Measurements from ENCODE around the gene ANKRD35. TPM values are rescaled to one million over a fixed set of nuclear protein-coding genes. Genes with fewer than 3 reads are reported as not detected.
A peak's percentile ranks its signal among the peaks of the same experiment; 100 is the strongest.

ANKRD35 gene
- polyA plus RNA-seq, 1 donor (not counting 4 experiments of a cell fraction or from before 2014, with no cell fraction given) = 0.46 TPM

- peak overlapping the region in 2 of 3 experiments; percentile 46 to 69 for H3K4me3 ChIP-seq (ENCODE audit: control insufficient read depth in 2 of 3, extremely low read depth in 1 of 3, insufficient read depth in 2 of 3, low read depth in 1 of 3, low read length in 3 of 3)
These were observed 6.2 kb upstream of the ANKRD35 start for GRCh38 chr1:145891587-145892485.

GRCh38 chr1:145891143-145891542 lies 5.5 kb upstream of the ANKRD35 start:
- peaks cover 30% of the 10 kb centered on the region for H3K4me1 ChIP-seq (ENCODE audit: control insufficient read depth, extremely low read depth, insufficient read depth, low read length)
- H3K36me3 ChIP-seq (ENCODE audit: control insufficient read depth in 2 of 2, extremely low read depth in 1 of 2, insufficient read depth in 2 of 2, low read length in 2 of 2) = peaks cover 0 to 1% of the 10 kb centered on the region in 2 experiments
- peak overlapping the region in 1 of 3 experiments; percentile 46 for H3K4me3 ChIP-seq (ENCODE audit: control insufficient read depth in 2 of 3, extremely low read depth in 1 of 3, insufficient read depth in 2 of 3, low read depth in 1 of 3, low read length in 3 of 3)
- no peaks in the 10 kb centered on the region for H3K9me3 ChIP-seq (ENCODE audit: control insufficient read depth, low read depth, low read length)
- FAIRE-seq (no peak), DNase-seq (ENCODE audit: low read depth, low spot score) (no peak)
- dilution Hi-C loops (cut with MboI; ENCODE audit: extremely low pct_ligation_motif_present, low sequenced_read_pairs) = no loop called here
- peak overlapping the region; percentile 75 for H3K9ac ChIP-seq (ENCODE audit: control insufficient read depth, extremely low read depth, insufficient read depth, low read length)
- H2AFZ ChIP-seq (ENCODE audit: control insufficient read depth, low read length) = peak overlapping the region; percentile 69
- no peaks in the 10 kb centered on the region for H4K20me1 ChIP-seq (ENCODE audit: control insufficient read depth, extremely low read depth, insufficient read depth, low read length)
- H3K27ac ChIP-seq (ENCODE audit: control insufficient read depth, insufficient read depth, low read length) = peak overlapping the region; percentile 97
- no peaks in the 10 kb centered on the region for H3K27me3 ChIP-seq (ENCODE audit: control insufficient read depth, extremely low read depth, insufficient read depth, low read length)
- H3K9me1 ChIP-seq (ENCODE audit: control insufficient read depth, extremely low read depth, insufficient read depth, low read length) = no peaks in the 10 kb centered on the region
- no peaks in the 10 kb centered on the region for H3K79me2 ChIP-seq (ENCODE audit: control insufficient read depth, insufficient read depth, low read length)
- H3K4me2 ChIP-seq (ENCODE audit: control insufficient read depth, extremely low read depth, insufficient read depth, low read depth, low read length) = peak overlapping the region; percentile 97
- TF ChIP-seq, protein P1, sequence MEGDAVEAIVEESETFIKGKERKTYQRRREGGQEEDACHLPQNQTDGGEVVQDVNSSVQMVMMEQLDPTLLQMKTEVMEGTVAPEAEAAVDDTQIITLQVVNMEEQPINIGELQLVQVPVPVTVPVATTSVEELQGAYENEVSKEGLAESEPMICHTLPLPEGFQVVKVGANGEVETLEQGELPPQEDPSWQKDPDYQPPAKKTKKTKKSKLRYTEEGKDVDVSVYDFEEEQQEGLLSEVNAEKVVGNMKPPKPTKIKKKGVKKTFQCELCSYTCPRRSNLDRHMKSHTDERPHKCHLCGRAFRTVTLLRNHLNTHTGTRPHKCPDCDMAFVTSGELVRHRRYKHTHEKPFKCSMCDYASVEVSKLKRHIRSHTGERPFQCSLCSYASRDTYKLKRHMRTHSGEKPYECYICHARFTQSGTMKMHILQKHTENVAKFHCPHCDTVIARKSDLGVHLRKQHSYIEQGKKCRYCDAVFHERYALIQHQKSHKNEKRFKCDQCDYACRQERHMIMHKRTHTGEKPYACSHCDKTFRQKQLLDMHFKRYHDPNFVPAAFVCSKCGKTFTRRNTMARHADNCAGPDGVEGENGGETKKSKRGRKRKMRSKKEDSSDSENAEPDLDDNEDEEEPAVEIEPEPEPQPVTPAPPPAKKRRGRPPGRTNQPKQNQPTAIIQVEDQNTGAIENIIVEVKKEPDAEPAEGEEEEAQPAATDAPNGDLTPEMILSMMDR (optimal IDR thresholded peaks at IDR 0.05 in 1 of 3, IDR thresholded peaks at IDR 0.05 in 1 of 3, conservative IDR thresholded peaks at IDR 0.05 in 1 of 3; ENCODE audit: extremely low read depth in 1 of 3, insufficient read depth in 2 of 3, low read length in 3 of 3) = no peak
- no peak for TF ChIP-seq EZH2 (IDR thresholded peaks at IDR 0.05; ENCODE audit: low read length)

More at GRCh38 chr1:145891587-145892485, 6.2 kb upstream of the ANKRD35 start:
- Histone ChIP-seq H3K4me2 (ENCODE audit: control insufficient read depth, extremely low read depth, insufficient read depth, low read depth, low read length) (peak overlapping the region; percentile 97), H3K27ac (ENCODE audit: control insufficient read depth, insufficient read depth, low read length) (peak overlapping the region; percentile 97), H3K27me3 (ENCODE audit: control insufficient read depth, extremely low read depth, insufficient read depth, low read length) (no peaks in the 10 kb centered on the region), H3K4me1 (ENCODE audit: control insufficient read depth, extremely low read depth, insufficient read depth, low read length) (peaks cover 30% of the 10 kb centered on the region), H3K36me3 (ENCODE audit: control insufficient read depth in 2 of 2, extremely low read depth in 1 of 2, insufficient read depth in 2 of 2, low read length in 2 of 2) (peaks cover 0 to 2% of the 10 kb centered on the region in 2 experiments), H3K9me1 (ENCODE audit: control insufficient read depth, extremely low read depth, insufficient read depth, low read length) (no peaks in the 10 kb centered on the region), H3K79me2 (ENCODE audit: control insufficient read depth, insufficient read depth, low read length) (no peaks in the 10 kb centered on the region), H3K9ac (ENCODE audit: control insufficient read depth, extremely low read depth, insufficient read depth, low read length) (peak overlapping the region; percentile 75), H4K20me1 (ENCODE audit: control insufficient read depth, extremely low read depth, insufficient read depth, low read length) (no peaks in the 10 kb centered on the region), H3K9me3 (ENCODE audit: control insufficient read depth, low read depth, low read length) (no peaks in the 10 kb centered on the region), H2AFZ (ENCODE audit: control insufficient read depth, low read length) (peak overlapping the region; percentile 94)
- no peak for TF ChIP-seq EZH2 (IDR thresholded peaks at IDR 0.05; ENCODE audit: low read length)
- TF ChIP-seq, protein P1 (optimal IDR thresholded peaks at IDR 0.05 in 1 of 3, IDR thresholded peaks at IDR 0.05 in 1 of 3, conservative IDR thresholded peaks at IDR 0.05 in 1 of 3; ENCODE audit: extremely low read depth in 1 of 3, insufficient read depth in 2 of 3, low read length in 3 of 3) = peak; percentile 82 to 100 (median 89)
- dilution Hi-C loops (cut with MboI; ENCODE audit: extremely low pct_ligation_motif_present, low sequenced_read_pairs) = no loop called here
- DNase-seq (ENCODE audit: low read depth, low spot score) = peak; percentile 96
- FAIRE-seq = peak; percentile 91

Measured in keratinocyte (primary cell).